Measurements from ENCODE around the gene NIM1K.
"Not testable (repeated sequence)": the region's sequence is repeated elsewhere in the genome, so short reads cannot be mapped to it uniquely, and the experiment has no call there.

NIM1K gene

GRCh38 chr5:43193181-43193893 lies 1.3 kb downstream of the NIM1K start:
- Histone ChIP-seq H3K4me3 (ENCODE audit: low read depth, low read length) (peak overlapping the region; percentile 76), H3K27me3 (no peaks in the 10 kb centered on the region), H3K4me1 (no peaks in the 10 kb centered on the region), H3K36me3 (no peaks in the 10 kb centered on the region), H3K9me3 (no peaks in the 10 kb centered on the region)
- TF ChIP-seq CTCF (IDR thresholded peaks at IDR 0.05; ENCODE audit: low read depth, low read length) = no peak
- DNase-seq = peak; percentile 13

GRCh38 chr5:43193894-43194265 lies 1.9 kb downstream of the NIM1K start:
- no peak for TF ChIP-seq CTCF (IDR thresholded peaks at IDR 0.05; ENCODE audit: low read depth, low read length)
- Histone ChIP-seq H3K4me3 (ENCODE audit: low read depth, low read length) (peak overlapping the region; percentile 76), H3K27me3 (no peaks in the 10 kb centered on the region), H3K36me3 (no peaks in the 10 kb centered on the region), H3K9me3 (no peaks in the 10 kb centered on the region), H3K4me1 (no peaks in the 10 kb centered on the region)
- DNase-seq = no peak

GRCh38 chr5:43195670-43196265 lies 3.7 kb downstream of the NIM1K start:
- H3K4me3 ChIP-seq (ENCODE audit: low read depth, low read length) = no peak overlapping the region
- no peaks in the 10 kb centered on the region for H3K4me1 ChIP-seq
- H3K36me3 ChIP-seq = no peaks in the 10 kb centered on the region
- no peak for DNase-seq
- H3K27me3 ChIP-seq = no peaks in the 10 kb centered on the region; the same call in 1 of the 2 replicates
- no peak for TF ChIP-seq CTCF (IDR thresholded peaks at IDR 0.05; ENCODE audit: low read depth, low read length)
- H3K9me3 ChIP-seq = no peaks in the 10 kb centered on the region

- no peaks in the 10 kb centered on the region for H3K4me1 ChIP-seq
- no peak overlapping the region for H3K4me3 ChIP-seq (ENCODE audit: low read depth, low read length)
- no peaks in the 10 kb centered on the region for H3K9me3 ChIP-seq
- no peak for DNase-seq
- no peaks in the 10 kb centered on the region for H3K36me3 ChIP-seq
- no peak for TF ChIP-seq CTCF (IDR thresholded peaks at IDR 0.05; ENCODE audit: low read depth, low read length)
- H3K27me3 ChIP-seq = no peaks in the 10 kb centered on the region; the same call in 1 of the 2 replicates
These were observed 5.5 kb downstream of the NIM1K start for GRCh38 chr5:43197535-43197934.

GRCh38 chr5:43201442-43201841 lies 9.4 kb downstream of the NIM1K start:
- DNase-seq; H3K36me3 ChIP-seq; H3K4me3 ChIP-seq (ENCODE audit: low read depth, low read length); H3K27me3 ChIP-seq; H3K4me1 ChIP-seq; H3K9me3 ChIP-seq: not testable (repeated sequence)

GRCh38 chr5:43202380-43202779 lies 10.4 kb downstream of the NIM1K start:
- no peaks in the 10 kb centered on the region for H3K9me3 ChIP-seq
- no peaks in the 10 kb centered on the region; the same call in 1 of the 2 replicates for H3K27me3 ChIP-seq
- DNase-seq = no peak
- TF ChIP-seq CTCF (IDR thresholded peaks at IDR 0.05; ENCODE audit: low read depth, low read length) = no peak
- no peaks in the 10 kb centered on the region for H3K36me3 ChIP-seq
- H3K4me1 ChIP-seq = no peaks in the 10 kb centered on the region
- no peak overlapping the region for H3K4me3 ChIP-seq (ENCODE audit: low read depth, low read length)
